IMR-90 (cell line): ENCODE data around the gene GNG7. TPM values are rescaled to one million over a fixed set of nuclear protein-coding genes. Genes with fewer than 3 reads are reported as not detected.
A peak's percentile ranks its signal among the peaks of the same experiment; 100 is the strongest.

Experiments
- ATAC-seq: fragments of 200-7000 bp; cut with Tn5 transposase; 2 replicates; pipeline ENCODE4 v1.9.1; 2020; ENCODE audit warnings: low read depth, mild to moderate bottlenecking, moderate library complexity
- BruUV-seq: library from RNA; stranded (reverse); fragments of 400-500 nt; replicated peaks from 2 replicates; lab custom pipeline; 2021; lab: Mats Ljungman, UMichigan
- CTCF ChIA-PET: fragments of 300-600 bp; formaldehyde crosslinking; extraction: SDS; loops from one replicate; lab custom pipeline; 2021; ENCODE audit warnings: antibody characterized with exemption; lab: Yijun Ruan, JAX
- POLR2A ChIA-PET: fragments of 300-600 bp; sonication (Branson Sonifier 250); formaldehyde crosslinking; loops from one replicate; lab custom pipeline; 2022; ENCODE audit warnings: antibody characterized with exemption; ENCODE audit not compliant: unreplicated experiment; lab: Charles Lee
- DNase-seq: peaks from one replicate; pipeline ENCODE4 v3.0.0; 2013
- H2AFZ ChIP-seq: replicated peaks from 2 replicates; pipeline ENCODE3; 2013; ENCODE audit warnings: low read length, mild to moderate bottlenecking; ENCODE audit not compliant: poor library complexity
- H2AK5ac ChIP-seq: 2 replicates; pipeline ENCODE4 v1.6.1; 2013; ENCODE audit warnings: low read depth, low read length, inconsistent platforms
- H2AK9ac ChIP-seq: replicated peaks from 2 replicates; pipeline ENCODE3; 2013; ENCODE audit warnings: mild to moderate bottlenecking, low read depth, low read length, moderate library complexity; ENCODE audit not compliant: poor library complexity
- H2BK120ac ChIP-seq: 2 replicates; pipeline ENCODE4 v1.6.1; 2013; ENCODE audit warnings: low read depth, low read length, inconsistent platforms
- H2BK15ac ChIP-seq: 3 replicates; pipeline ENCODE4 v1.6.1; 2013; ENCODE audit warnings: low read depth, low read length, inconsistent platforms
- H2BK20ac ChIP-seq: 2 replicates; pipeline ENCODE4 v1.6.1; 2013; ENCODE audit warnings: low read depth, mild to moderate bottlenecking, inconsistent platforms, low read length, moderate library complexity
- H2BK5ac ChIP-seq: 2 replicates; pipeline ENCODE4 v1.6.1; 2013; ENCODE audit warnings: mild to moderate bottlenecking, low read depth, low read length, inconsistent platforms; ENCODE audit not compliant: poor library complexity, severe bottlenecking
- H3K14ac ChIP-seq: replicated peaks from 2 replicates; pipeline ENCODE4 v1.6.1; 2013; ENCODE audit warnings: low read depth, low read length, inconsistent platforms
- H3K18ac ChIP-seq: 2 replicates; pipeline ENCODE4 v1.6.1; 2013; ENCODE audit warnings: low read depth, low read length, control low read depth
- H3K23ac ChIP-seq: 2 replicates; pipeline ENCODE4 v1.6.1; 2013; ENCODE audit warnings: low read depth, low read length, inconsistent platforms
- H3K27ac ChIP-seq: 2 replicates; pipeline ENCODE4 v1.5.1; 2013; ENCODE audit warnings: mild to moderate bottlenecking, control low read depth, low read length; ENCODE audit not compliant: insufficient read depth
- H3K27me3 ChIP-seq: 2 replicates; pipeline ENCODE4 v1.6.1; 2013; ENCODE audit warnings: low read length; ENCODE audit not compliant: control insufficient read depth, insufficient read depth
- H3K36me3 ChIP-seq: 2 replicates; pipeline ENCODE4 v1.6.1; 2013; ENCODE audit warnings: low read length, mixed read lengths; ENCODE audit not compliant: control insufficient read depth, insufficient read depth
- H3K4ac ChIP-seq: 2 replicates; pipeline ENCODE4 v1.6.1; 2013; ENCODE audit warnings: low read depth, low read length, inconsistent platforms
- H3K4me1 ChIP-seq: 2 replicates; pipeline ENCODE4 v1.6.1; 2013; ENCODE audit warnings: low read length, mixed read lengths; ENCODE audit not compliant: control insufficient read depth, insufficient read depth
- H3K4me2 ChIP-seq: 2 replicates; pipeline ENCODE4 v1.6.1; 2013; ENCODE audit warnings: low read depth, mild to moderate bottlenecking, control low read depth, low read length, moderate library complexity
- H3K4me3 ChIP-seq: 2 replicates; pipeline ENCODE4 v1.5.1; 2013; ENCODE audit warnings: low read depth, mild to moderate bottlenecking, control low read depth, low read length, moderate library complexity; ENCODE audit not compliant: insufficient read depth
- H3K56ac ChIP-seq: 2 replicates; pipeline ENCODE4 v1.6.1; 2013; ENCODE audit warnings: low read length, inconsistent platforms; ENCODE audit not compliant: insufficient read depth; ENCODE audit errors: extremely low read depth
- H3K79me1 ChIP-seq, 2 experiments: 2 replicates each; pipeline ENCODE4 v1.6.1; 2013; ENCODE audit warnings: low read length in 2 of 2, inconsistent platforms in 1 of 2, low read depth in 1 of 2
- H3K9ac ChIP-seq: 2 replicates; pipeline ENCODE4 v1.6.1; 2013; ENCODE audit warnings: low read depth, low read length, control low read depth
- H3K9me1 ChIP-seq: 2 replicates; pipeline ENCODE4 v1.6.1; 2013; ENCODE audit warnings: low read length, inconsistent platforms; ENCODE audit not compliant: insufficient read depth
- H3K9me3 ChIP-seq: 2 replicates; pipeline ENCODE4 v1.6.1; 2013; ENCODE audit warnings: low read length; ENCODE audit not compliant: control insufficient read depth, insufficient read depth
- H4K20me1 ChIP-seq: 2 replicates; pipeline ENCODE4 v1.6.1; 2013; ENCODE audit warnings: low read length, inconsistent platforms; ENCODE audit not compliant: insufficient read depth
- H4K5ac ChIP-seq: 2 replicates; pipeline ENCODE4 v1.6.1; 2013; ENCODE audit warnings: mild to moderate bottlenecking, low read depth, low read length, control low read depth
- H4K8ac ChIP-seq, 2 experiments: 2 replicates each; pipeline ENCODE4 v1.6.1; 2013; ENCODE audit warnings: low read depth in 2 of 2, low read length in 2 of 2, control low read depth in 1 of 2, inconsistent platforms in 1 of 2
- H4K91ac ChIP-seq: 2 replicates; pipeline ENCODE4 v1.6.1; 2013; ENCODE audit warnings: low read depth, low read length, inconsistent platforms; ENCODE audit not compliant: insufficient read depth
- RFX5 ChIP-seq: IDR thresholded peaks from 2 replicates; pipeline ENCODE4 v1.8.0; 2012; ENCODE audit warnings: low read depth, mild to moderate bottlenecking, low read length, moderate library complexity
- WGBS, 2 experiments: methylation state at CpG; one replicate each; pipeline versions ENCODE4 v1.1.5 to v1.1.7; 2013; ENCODE audit warnings: missing lambda C conversion rate in 2 of 2; ENCODE audit not compliant: insufficient read length in 1 of 2; ENCODE audit errors: extremely low coverage in 2 of 2; 5-methylcytosine and 5-hydroxymethylcytosine counted together
- dilution Hi-C: fragments of 300-500 bp; cut with HindIII; formaldehyde crosslinking; loops from one replicate; pipeline ENCODE4 v1.14.3; 2018; ENCODE audit warnings: low sequenced_read_pairs; ENCODE audit not compliant: unreplicated experiment
- in situ Hi-C: fragments of 300-500 bp; cut with MboI; formaldehyde crosslinking; loops from 3 replicates; pipeline ENCODE4 v1.14.3; 2019; ENCODE audit warnings: low sequenced_read_pairs, inconsistent platforms, mixed read lengths
- intact Hi-C: fragments of 100-400 bp; cut with micrococcal nuclease; formaldehyde crosslinking; loops from 2 replicates; pipeline ENCODE4 v1.10.0; 2022
- polyA plus RNA-seq, 3 experiments: library from polyadenylated mRNA; depleted of rRNA; stranded (reverse); fragments of >200 nt; gene quantifications; 2 replicates each; pipeline ENCODE4 v1.2.3, GENCODE V29; 2012; ENCODE audit warnings: low replicate concordance in 1 of 3
- total RNA-seq: library from RNA; depleted of rRNA; stranded (reverse); fragments of >200 nt; gene quantifications from 2 replicates; pipeline ENCODE4 v1.2.3, GENCODE V29; 2012

Gene GNG7
- total and polyA plus RNA-seq, 2 of the 4 experiments (the other 2 are of a cell fraction), result under 0.01 to 0.21 TPM

- H2AFZ ChIP-seq, result peak overlapping the region; percentile 92
- no peak overlapping the region for H2BK15ac ChIP-seq
- no peak for TF ChIP-seq RFX5
- peak overlapping the region; percentile 96 for H2AK9ac ChIP-seq
- no peak overlapping the region for H3K9ac ChIP-seq
- peaks cover 0 to 10% of the 10 kb centered on the region in 2 experiments; a peak in 1 of 4 replicates for H3K79me1 ChIP-seq
- 0 out of 2 replicates have a peak overlapping the region, but pooled peaks have one; percentile 79 for H2BK20ac ChIP-seq
- H3K9me3 ChIP-seq, result no peaks in the 10 kb centered on the region
- POLR2A ChIA-PET, result no interaction called here
- CTCF ChIA-PET, result interaction anchor here (1.0 to 1.4 kb wide), 2 partner anchors 61 to 118 kb away, joined by 3 read pairs; partner anchors contain the start of gene ZNF555
- ATAC-seq (no peak), DNase-seq (no peak)
- no peak overlapping the region for H4K5ac ChIP-seq
- H3K14ac ChIP-seq, result no peak overlapping the region
- no peak overlapping the region for H2BK5ac ChIP-seq
- no peak overlapping the region for H3K18ac ChIP-seq
- H4K8ac ChIP-seq, result peak overlapping the region; percentile 14 to 81; a peak in 1 of 4 replicates
- peaks cover 17% of the 10 kb centered on the region for H3K4me1 ChIP-seq
- H3K4me3 ChIP-seq, result no peak overlapping the region
- H3K23ac ChIP-seq, result no peak overlapping the region
- no peak overlapping the region for H3K56ac ChIP-seq
- no peaks in the 10 kb centered on the region for H3K36me3 ChIP-seq
- BruUV-seq, result no TSS peak
- H3K27me3 ChIP-seq, result peaks cover 14% of the 10 kb centered on the region
- peak overlapping the region; percentile 81; the same call in 1 of the 2 replicates for H4K91ac ChIP-seq
- H4K20me1 ChIP-seq, result no peaks in the 10 kb centered on the region; the same call in 1 of the 2 replicates
- in situ Hi-C loops, result no loop called here
- H3K4ac ChIP-seq, result peak overlapping the region; percentile 90
- no peak overlapping the region for H3K27ac ChIP-seq
- intact Hi-C loops, result no loop called here
- dilution Hi-C loops, result no loop called here
- peaks cover 7% of the 10 kb centered on the region; the same call in 1 of the 2 replicates for H3K9me1 ChIP-seq
- peak overlapping the region; percentile 80 for H2BK120ac ChIP-seq
- H3K4me2 ChIP-seq, result no peak overlapping the region
- 74% methylated on average over 6 of the region's 14 CpGs; no CpG with 5 or more reads in 1 of the 2 experiments for WGBS, 2 experiments
- peak overlapping the region; percentile 66 for H2AK5ac ChIP-seq
These were observed 21.3 kb upstream of the GNG7 start for GRCh38 chr19:2723747-2724146.
